ENCODE results near the gene ZPBP.
A peak's percentile ranks its signal among the peaks of the same experiment; 100 is the strongest.

Gene ZPBP

GRCh38 chr7:50092579-50093491, at the start of gene ZPBP:
Gene ZPBP, minus strand, starts transcription at chr7:50093246. Its CDS starts 52 bp downstream, at chr7:50093194.
- no peak within 1 kb of the TSS for H3K27ac ChIP-seq
- TF ChIP-seq CTCF (conservative IDR thresholded peaks at IDR 0.05) (peak; percentile 88), ZFX (IDR thresholded peaks at IDR 0.05) (no peak)

GRCh38 chr7:50142425-50143017, 49.5 kb upstream of the ZPBP start:
- TF ChIP-seq ZFX (IDR thresholded peaks at IDR 0.05): no peak
- TF ChIP-seq CTCF (conservative IDR thresholded peaks at IDR 0.05): peak; percentile 87

GRCh38 chr7:50141854-50142253, 48.8 kb upstream of the ZPBP start:
- H3K27ac ChIP-seq: no peak overlapping the region
- TF ChIP-seq CTCF (conservative IDR thresholded peaks at IDR 0.05) (no peak), ZFX (IDR thresholded peaks at IDR 0.05) (no peak)

More at GRCh38 chr7:50142425-50143017, 49.5 kb upstream of the ZPBP start:
- no peak overlapping the region for H3K27ac ChIP-seq

- TF ChIP-seq ZFX (IDR thresholded peaks at IDR 0.05) (no peak), CTCF (conservative IDR thresholded peaks at IDR 0.05) (no peak)
- no peak overlapping the region for H3K27ac ChIP-seq
Observed at GRCh38 chr7:50141131-50141530, 48.1 kb upstream of the ZPBP start.

- no peak overlapping the region for H3K27ac ChIP-seq
- TF ChIP-seq CTCF (conservative IDR thresholded peaks at IDR 0.05) (no peak), ZFX (IDR thresholded peaks at IDR 0.05) (no peak)
Observed at GRCh38 chr7:50140688-50141087, 47.6 kb upstream of the ZPBP start.

GRCh38 chr7:50138101-50138500, 45.1 kb upstream of the ZPBP start:
- TF ChIP-seq CTCF (conservative IDR thresholded peaks at IDR 0.05): no peak
- TF ChIP-seq ZFX (IDR thresholded peaks at IDR 0.05): no peak
- no peak overlapping the region for H3K27ac ChIP-seq

GRCh38 chr7:50125766-50126165, 32.7 kb upstream of the ZPBP start:
- TF ChIP-seq ZFX (IDR thresholded peaks at IDR 0.05) (no peak), CTCF (conservative IDR thresholded peaks at IDR 0.05) (no peak)
- no peak overlapping the region for H3K27ac ChIP-seq
